GM18508 (cell line): Measurements from ENCODE around the gene CMIP.

Source experiments
- ATAC-seq: cut with Tn5 transposase; IDR thresholded peaks from one replicate; pipeline ENCODE4 v1.9.1; 2021; ENCODE audit warnings: moderate number of reproducible peaks; ENCODE audit not compliant: insufficient read depth, unreplicated experiment

Gene CMIP

GRCh38 chr16:81491541-81492188 is 47.1 kb downstream of the CMIP start:
- no peak for ATAC-seq

GRCh38 chr16:81492311-81492761 is 47.7 kb downstream of the CMIP start:
- no peak for ATAC-seq

- no peak for ATAC-seq
These were observed 48.6 kb downstream of the CMIP start for GRCh38 chr16:81492965-81493754.

GRCh38 chr16:81493755-81494433 is 49.3 kb downstream of the CMIP start:
- ATAC-seq: no peak

- ATAC-seq: no peak
These were observed 49.8 kb downstream of the CMIP start for GRCh38 chr16:81494434-81494806.

GRCh38 chr16:81494888-81495287 is 50.3 kb downstream of the CMIP start:
- ATAC-seq: no peak

GRCh38 chr16:81495321-81496234 is 51.0 kb downstream of the CMIP start:
- no peak for ATAC-seq

GRCh38 chr16:81496321-81496720 is 51.7 kb downstream of the CMIP start:
- no peak for ATAC-seq

GRCh38 chr16:81496742-81497141 is 52.1 kb downstream of the CMIP start:
- no peak for ATAC-seq

GRCh38 chr16:81497690-81498089 is 53.1 kb downstream of the CMIP start:
- ATAC-seq: no peak

- ATAC-seq: no peak
These were observed 53.7 kb downstream of the CMIP start for GRCh38 chr16:81498351-81498750.

GRCh38 chr16:81499576-81500380 is 55.2 kb downstream of the CMIP start:
- ATAC-seq: no peak

- ATAC-seq: no peak
These were observed 56.4 kb downstream of the CMIP start for GRCh38 chr16:81500833-81501521.

- no peak for ATAC-seq
These were observed 57.9 kb downstream of the CMIP start for GRCh38 chr16:81502396-81503070.

- ATAC-seq: no peak
These were observed 60.5 kb downstream of the CMIP start for GRCh38 chr16:81505011-81505661.

GRCh38 chr16:81509404-81509803 is 64.8 kb downstream of the CMIP start:
- ATAC-seq: no peak

- no peak for ATAC-seq
These were observed 65.4 kb downstream of the CMIP start for GRCh38 chr16:81510016-81510415.

- ATAC-seq: no peak
These were observed 66.8 kb downstream of the CMIP start for GRCh38 chr16:81511371-81511770.
